Measurements from ENCODE around the gene PUDP. TPM values are rescaled to one million over a fixed set of nuclear protein-coding genes. Genes with fewer than 3 reads are reported as not detected.

PUDP gene
- total RNA-seq, 3 donors from 2014 or later = 6.2 to 20.3 (median 17.9) TPM

DNA sequence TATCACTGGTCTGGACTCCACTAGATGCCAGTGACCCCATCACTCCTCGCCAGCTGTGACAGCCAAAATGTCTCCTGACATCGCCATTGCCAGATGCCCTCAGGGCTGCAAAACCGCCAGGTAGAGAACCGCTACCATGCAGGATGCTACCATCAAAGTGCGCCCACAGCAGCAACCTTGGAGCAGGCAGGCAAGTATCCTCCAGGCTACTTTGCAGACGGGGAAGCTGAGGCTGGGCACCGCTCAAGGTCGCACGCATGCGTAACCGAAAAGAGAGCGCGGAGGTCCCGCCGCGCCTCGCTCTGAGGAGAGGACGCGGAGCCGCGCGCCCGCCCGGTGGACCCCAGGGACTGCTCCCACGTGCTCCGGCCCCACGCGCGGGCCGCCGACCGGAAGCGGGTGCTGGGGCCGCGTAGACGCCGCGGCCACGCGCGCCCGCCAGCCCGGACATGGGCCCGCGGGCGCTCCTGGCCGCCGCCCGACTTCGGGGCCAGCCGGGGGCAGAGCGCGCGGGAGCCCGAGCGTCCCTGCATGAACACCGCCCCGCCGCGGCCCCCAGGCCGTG lies 458 bp downstream of the PUDP start, which contains the start of gene STS:
TSS of gene STS (plus strand) at position 300 of the 565 bp plus-strand sequence. CDS start 105,488 bp downstream, outside the sequence.
- DNase-seq (ENCODE audit: low spot score in 2 of 2) = peak in 1 of 2 donors; percentile 44
- H3K36me3 ChIP-seq = no peaks in the 10 kb centered on the region
- no peaks in the 10 kb centered on the region for H3K4me1 ChIP-seq
- H3K27ac ChIP-seq = peak within 1 kb of the TSS; percentile 90
- no peaks in the 10 kb centered on the region for H3K9me3 ChIP-seq
- intact Hi-C loops (cut with DNase I; ENCODE audit: low total_unique reads) = no loop called here
- H3K27me3 ChIP-seq = no peaks in the 10 kb centered on the region
- peak within 1 kb of the TSS; percentile 58 to 82 (median 79) for H3K4me3 ChIP-seq
- TF ChIP-seq POLR2AphosphoS5 (IDR thresholded peaks at IDR 0.05) = no peak
- no peak for TF ChIP-seq POLR2A (IDR thresholded peaks at IDR 0.05)
- TF ChIP-seq, protein P1, sequence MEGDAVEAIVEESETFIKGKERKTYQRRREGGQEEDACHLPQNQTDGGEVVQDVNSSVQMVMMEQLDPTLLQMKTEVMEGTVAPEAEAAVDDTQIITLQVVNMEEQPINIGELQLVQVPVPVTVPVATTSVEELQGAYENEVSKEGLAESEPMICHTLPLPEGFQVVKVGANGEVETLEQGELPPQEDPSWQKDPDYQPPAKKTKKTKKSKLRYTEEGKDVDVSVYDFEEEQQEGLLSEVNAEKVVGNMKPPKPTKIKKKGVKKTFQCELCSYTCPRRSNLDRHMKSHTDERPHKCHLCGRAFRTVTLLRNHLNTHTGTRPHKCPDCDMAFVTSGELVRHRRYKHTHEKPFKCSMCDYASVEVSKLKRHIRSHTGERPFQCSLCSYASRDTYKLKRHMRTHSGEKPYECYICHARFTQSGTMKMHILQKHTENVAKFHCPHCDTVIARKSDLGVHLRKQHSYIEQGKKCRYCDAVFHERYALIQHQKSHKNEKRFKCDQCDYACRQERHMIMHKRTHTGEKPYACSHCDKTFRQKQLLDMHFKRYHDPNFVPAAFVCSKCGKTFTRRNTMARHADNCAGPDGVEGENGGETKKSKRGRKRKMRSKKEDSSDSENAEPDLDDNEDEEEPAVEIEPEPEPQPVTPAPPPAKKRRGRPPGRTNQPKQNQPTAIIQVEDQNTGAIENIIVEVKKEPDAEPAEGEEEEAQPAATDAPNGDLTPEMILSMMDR (IDR thresholded peaks at IDR 0.05) = no peak

DNA sequence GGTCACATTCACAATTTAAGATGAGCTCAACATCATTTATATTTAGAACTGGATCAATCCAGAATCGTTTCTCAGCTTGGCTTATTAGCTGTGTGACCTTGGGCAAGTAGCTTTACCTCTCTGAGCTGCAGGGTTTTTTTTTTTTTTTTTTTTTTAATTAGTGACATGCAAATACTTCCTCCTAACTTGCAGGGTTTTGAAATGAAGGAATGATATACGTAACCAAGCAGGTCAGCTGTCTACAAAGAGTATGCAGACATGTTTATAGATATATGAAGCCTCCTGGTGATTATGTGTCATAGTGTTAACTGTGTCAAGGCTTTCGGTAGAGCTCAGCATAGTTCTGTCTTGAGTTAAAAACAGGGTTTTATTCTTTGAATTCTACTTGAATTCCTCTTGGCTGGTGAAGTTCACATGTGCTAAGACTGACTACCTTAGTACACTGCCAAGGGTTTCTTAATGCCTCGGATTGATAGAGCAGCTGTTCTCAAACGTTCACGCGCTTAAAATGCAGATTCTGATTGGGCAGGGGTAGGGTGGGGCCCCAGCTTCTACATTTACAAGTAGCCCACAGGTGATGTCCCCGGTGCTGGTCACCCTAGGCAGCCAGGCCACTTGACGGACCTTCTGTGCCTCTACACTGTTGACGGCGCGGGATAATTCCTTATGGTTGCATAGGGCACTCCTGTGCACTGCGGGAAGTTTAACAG lies 1.1 kb downstream of the PUDP start:
- TF ChIP-seq, protein P1 (IDR thresholded peaks at IDR 0.05) = no peak
- no peak for TF ChIP-seq POLR2A (IDR thresholded peaks at IDR 0.05)
- TF ChIP-seq POLR2AphosphoS5 (IDR thresholded peaks at IDR 0.05) = no peak
- H3K4me3 ChIP-seq = peak overlapping the region; percentile 58 to 82 (median 79)
- H3K27ac ChIP-seq = peak overlapping the region; percentile 90
- no peaks in the 10 kb centered on the region for H3K4me1 ChIP-seq
- DNase-seq (ENCODE audit: low spot score in 2 of 2) = no peak
- H3K27me3 ChIP-seq = no peaks in the 10 kb centered on the region
- H3K9me3 ChIP-seq = no peaks in the 10 kb centered on the region
- H3K36me3 ChIP-seq = no peaks in the 10 kb centered on the region
- intact Hi-C loops (cut with DNase I; ENCODE audit: low total_unique reads) = no loop called here

DNA sequence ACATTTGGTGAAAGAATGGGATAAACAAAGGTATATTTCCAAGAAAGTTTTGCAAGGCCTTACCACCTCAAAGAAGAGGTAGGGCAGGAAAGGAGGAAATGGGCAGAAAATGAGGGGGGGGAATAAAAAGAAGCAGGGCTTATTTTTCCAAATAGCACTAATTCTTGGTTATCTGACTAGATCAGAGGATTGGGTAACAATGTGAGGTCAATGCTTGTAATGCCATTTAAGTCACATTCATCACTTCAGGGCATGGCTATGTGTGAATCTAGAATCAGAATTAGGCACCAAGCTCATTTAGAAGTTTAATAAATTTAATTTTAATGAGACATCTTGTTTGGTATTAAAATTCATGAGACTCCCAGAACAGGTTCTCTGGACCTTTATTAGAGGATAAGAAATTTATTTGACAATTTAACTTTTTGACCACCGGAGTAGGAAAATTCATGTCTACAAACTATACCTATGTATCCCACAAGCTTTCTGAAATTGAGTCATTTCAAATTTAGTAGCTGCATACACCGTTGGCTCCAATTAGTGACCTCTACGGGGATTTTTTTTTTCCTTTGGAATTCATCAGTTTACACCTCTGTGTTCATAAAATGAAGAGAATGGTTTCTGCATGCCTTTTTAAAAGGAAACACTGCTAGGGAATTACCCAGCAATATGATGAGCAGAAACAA lies 1.8 kb downstream of the PUDP start:
- no peak for DNase-seq (ENCODE audit: low spot score in 2 of 2)
- H3K27ac ChIP-seq = peak overlapping the region in 1 of 2 donors; percentile 48

DNA sequence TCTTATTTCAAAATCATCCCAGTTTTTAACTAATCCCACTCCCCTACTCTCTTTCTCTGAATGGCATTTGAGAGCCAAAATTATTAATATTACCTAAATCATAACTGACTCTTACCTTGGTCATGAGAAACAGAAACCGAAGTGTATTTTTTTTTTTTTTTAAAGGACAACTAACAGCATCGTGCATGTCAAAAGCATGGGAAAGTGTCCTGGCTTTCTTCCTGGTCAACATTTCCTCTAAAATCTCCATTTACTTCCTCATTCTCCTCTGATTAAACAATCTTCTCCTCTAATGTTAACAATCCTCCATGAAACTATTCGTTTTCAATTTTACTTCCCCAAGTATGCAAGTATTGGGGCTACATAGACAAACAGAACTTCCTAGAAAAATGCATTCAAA lies 2.5 kb downstream of the PUDP start:
- no peaks in the 10 kb centered on the region for H3K4me1 ChIP-seq
- peak overlapping the region in 1 of 2 donors; percentile 48 for H3K27ac ChIP-seq
- intact Hi-C loops (cut with DNase I; ENCODE audit: low total_unique reads) = no loop called here
- H3K4me3 ChIP-seq = no peak overlapping the region
- no peaks in the 10 kb centered on the region for H3K36me3 ChIP-seq
- no peaks in the 10 kb centered on the region for H3K9me3 ChIP-seq
- DNase-seq (ENCODE audit: low spot score in 2 of 2) = no peak
- H3K27me3 ChIP-seq = no peaks in the 10 kb centered on the region
- TF ChIP-seq POLR2A (IDR thresholded peaks at IDR 0.05) = no peak
- TF ChIP-seq POLR2AphosphoS5 (IDR thresholded peaks at IDR 0.05) = no peak
- TF ChIP-seq, protein P1 (IDR thresholded peaks at IDR 0.05) = no peak

More for the DNA sequence above, 1.8 kb downstream of the PUDP start:
- Histone ChIP-seq H3K27me3 (no peaks in the 10 kb centered on the region), H3K4me3 (no peak overlapping the region), H3K9me3 (no peaks in the 10 kb centered on the region), H3K36me3 (no peaks in the 10 kb centered on the region), H3K4me1 (no peaks in the 10 kb centered on the region)
- TF ChIP-seq POLR2A (IDR thresholded peaks at IDR 0.05) = no peak
- TF ChIP-seq, protein P1 (IDR thresholded peaks at IDR 0.05) = no peak
- no peak for TF ChIP-seq POLR2AphosphoS5 (IDR thresholded peaks at IDR 0.05)
- intact Hi-C loops (cut with DNase I; ENCODE audit: low total_unique reads) = no loop called here
